MM.1S (cell line): Measurements from ENCODE around the gene TULP3.

Experiments used
- DNase-seq: peaks from one replicate; pipeline ENCODE4 v3.0.0-alpha.2; 2015
- H2AFZ ChIP-seq: fragments of 300-600 bp; sonication (generic); 2 replicates; pipeline ENCODE4 v1.6.0; 2016; ENCODE audit warnings: antibody characterized with exemption, low read length
- H3F3A ChIP-seq: fragments of 300-600 bp; sonication (generic); 2 replicates; pipeline ENCODE4 v1.6.1; 2016; ENCODE audit warnings: mild to moderate bottlenecking, antibody characterized with exemption, low read length, moderate library complexity, mixed read lengths; ENCODE audit not compliant: insufficient read depth
- H3K27ac ChIP-seq: fragments of 300-600 bp; sonication (generic); 2 replicates; pipeline ENCODE4 v1.5.1; 2016; ENCODE audit warnings: mild to moderate bottlenecking, low read length
- H3K27me3 ChIP-seq: fragments of 300-600 bp; sonication (generic); replicated peaks from 2 replicates; pipeline ENCODE4 v1.6.0; 2016; ENCODE audit warnings: low read length; ENCODE audit not compliant: insufficient read depth
- H3K36me3 ChIP-seq: fragments of 300-600 bp; sonication (generic); replicated peaks from 2 replicates; pipeline ENCODE4 v1.6.1; 2016; ENCODE audit warnings: mild to moderate bottlenecking, low read length, mixed read lengths; ENCODE audit not compliant: insufficient read depth
- H3K4me1 ChIP-seq: fragments of 300-600 bp; sonication (generic); 2 replicates; pipeline ENCODE4 v1.6.1; 2016; ENCODE audit warnings: low read length, mixed read lengths
- H3K4me2 ChIP-seq: fragments of 300-600 bp; sonication (generic); 2 replicates; pipeline ENCODE4 v1.6.0; 2016; ENCODE audit warnings: low read depth, low read length
- H3K4me3 ChIP-seq: fragments of 300-600 bp; sonication (generic); 2 replicates; pipeline ENCODE4 v1.5.1; 2016; ENCODE audit warnings: low read length, mixed read lengths
- H3K79me2 ChIP-seq: fragments of 300-600 bp; sonication (generic); 2 replicates; pipeline ENCODE4 v1.6.1; 2016; ENCODE audit warnings: mixed run types, low read length, mixed read lengths
- H3K9ac ChIP-seq: fragments of 300-600 bp; sonication (generic); 2 replicates; pipeline ENCODE4 v1.6.1; 2016; ENCODE audit warnings: low read length, mixed read lengths
- H3K9me2 ChIP-seq: fragments of 300-600 bp; sonication (generic); replicated peaks from 2 replicates; pipeline ENCODE4 v1.6.1; 2016; ENCODE audit warnings: mild to moderate bottlenecking, low read length, mixed read lengths; ENCODE audit not compliant: insufficient read depth
- H3K9me3 ChIP-seq: fragments of 300-600 bp; sonication (generic); replicated peaks from 2 replicates; pipeline ENCODE4 v1.6.1; 2016; ENCODE audit warnings: mild to moderate bottlenecking, low read length, mixed read lengths; ENCODE audit not compliant: insufficient read depth
- H4K20me1 ChIP-seq: fragments of 300-600 bp; sonication (generic); 2 replicates; pipeline ENCODE4 v1.6.1; 2016; ENCODE audit warnings: mild to moderate bottlenecking, low read length, moderate library complexity, mixed read lengths; ENCODE audit not compliant: insufficient read depth
- CTCF ChIP-seq: fragments of 300-600 bp; sonication (generic); IDR thresholded peaks from 2 replicates; pipeline ENCODE4 v1.5.1; 2016; ENCODE audit warnings: antibody characterized with exemption, low read length, mixed read lengths
- EZH2 ChIP-seq: fragments of 300-600 bp; sonication (generic); optimal IDR thresholded peaks from 2 replicates; pipeline ENCODE3; 2017; ENCODE audit warnings: low read depth, mild to moderate bottlenecking, antibody characterized with exemption, low read length, mixed read lengths
- EZH2phosphoT487 ChIP-seq: fragments of 300-600 bp; sonication (generic); IDR thresholded peaks from 2 replicates; pipeline ENCODE4 v1.6.1; 2018; ENCODE audit warnings: antibody characterized with exemption, low read length

The TULP3 gene

GRCh38 chr12:2925322-2925995 lies 34.8 kb downstream of the TULP3 start:
- H4K20me1 ChIP-seq, result no peaks in the 10 kb centered on the region
- no peaks in the 10 kb centered on the region for H3K4me1 ChIP-seq
- no peak overlapping the region for H2AFZ ChIP-seq
- H3K36me3 ChIP-seq, result no peaks in the 10 kb centered on the region
- no peak overlapping the region for H3K4me2 ChIP-seq
- H3K9ac ChIP-seq, result no peak overlapping the region
- H3K4me3 ChIP-seq, result no peak overlapping the region
- no peak for DNase-seq
- H3F3A ChIP-seq, result no peaks in the 10 kb centered on the region
- H3K9me3 ChIP-seq, result no peaks in the 10 kb centered on the region
- no peaks in the 10 kb centered on the region for H3K27me3 ChIP-seq
- TF ChIP-seq EZH2, result no peak
- TF ChIP-seq EZH2phosphoT487, result no peak
- TF ChIP-seq CTCF, result no peak
- no peak overlapping the region for H3K27ac ChIP-seq
- no peaks in the 10 kb centered on the region for H3K79me2 ChIP-seq
- no peaks in the 10 kb centered on the region for H3K9me2 ChIP-seq

DNA sequence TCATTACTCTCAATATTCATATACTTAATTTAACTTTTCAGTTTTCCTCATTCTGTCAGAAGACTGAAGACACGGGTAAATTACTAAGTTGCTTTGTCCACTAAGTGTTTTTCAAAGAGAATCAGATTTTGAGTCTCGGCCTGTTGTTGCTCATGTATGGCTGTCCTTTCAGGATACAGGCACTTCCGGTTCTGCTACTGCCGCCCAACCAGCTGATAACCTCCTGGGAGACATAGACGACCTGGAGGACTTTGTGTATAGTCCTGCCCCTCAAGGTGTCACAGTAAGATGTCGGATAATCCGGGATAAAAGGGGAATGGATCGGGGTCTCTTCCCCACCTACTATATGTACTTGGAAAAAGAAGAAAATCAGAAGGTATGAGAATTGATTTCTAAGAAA lies 40.2 kb downstream of the TULP3 start:
- Histone ChIP-seq H3K9me3 (no peaks in the 10 kb centered on the region), H3K4me1 (no peaks in the 10 kb centered on the region), H3K27me3 (no peaks in the 10 kb centered on the region), H3K9me2 (no peaks in the 10 kb centered on the region), H3K4me2 (no peak overlapping the region), H3K79me2 (no peaks in the 10 kb centered on the region), H3K27ac (no peak overlapping the region), H4K20me1 (no peaks in the 10 kb centered on the region), H3F3A (no peaks in the 10 kb centered on the region), H2AFZ (no peak overlapping the region), H3K4me3 (no peak overlapping the region), H3K36me3 (no peaks in the 10 kb centered on the region), H3K9ac (no peak overlapping the region)
- DNase-seq, result no peak
- no peak for TF ChIP-seq EZH2phosphoT487
- TF ChIP-seq CTCF, result no peak

- no peak overlapping the region for H2AFZ ChIP-seq
- H3K79me2 ChIP-seq, result no peaks in the 10 kb centered on the region
- H3K9me3 ChIP-seq, result no peaks in the 10 kb centered on the region
- no peaks in the 10 kb centered on the region for H3K4me1 ChIP-seq
- H3K9me2 ChIP-seq, result no peaks in the 10 kb centered on the region
- H3K4me2 ChIP-seq, result no peak overlapping the region
- no peak for DNase-seq
- H4K20me1 ChIP-seq, result no peaks in the 10 kb centered on the region
- H3K27ac ChIP-seq, result no peak overlapping the region
- no peaks in the 10 kb centered on the region for H3K27me3 ChIP-seq
- H3K9ac ChIP-seq, result no peak overlapping the region
- H3K36me3 ChIP-seq, result no peaks in the 10 kb centered on the region
- no peaks in the 10 kb centered on the region for H3F3A ChIP-seq
- TF ChIP-seq EZH2 (no peak), CTCF (no peak), EZH2phosphoT487 (no peak)
- no peak overlapping the region for H3K4me3 ChIP-seq
These were observed 42.9 kb downstream of the TULP3 start for GRCh38 chr12:2933586-2933985.
